Liver (tissue), 9 donors: ENCODE measurements around the gene CRISPLD2. TPM values are rescaled to one million over a fixed set of nuclear protein-coding genes. Genes with fewer than 3 reads are reported as not detected.

Experiments used
- DNase-seq: peaks from one replicate; pipeline ENCODE4 v3.0.0-alpha.2; 2017; ENCODE audit warnings: low spot score
- H3K27ac ChIP-seq, 2 donors: one replicate each; pipeline ENCODE4 v1.7.0; 2013; ENCODE audit warnings: inconsistent platforms in 2 of 2, low read length in 2 of 2, control low read depth in 1 of 2, low read depth in 1 of 2, mild to moderate bottlenecking in 1 of 2
- H3K27me3 ChIP-seq, 4 donors: one replicate each; pipeline versions ENCODE4 v1.6.1 to v1.7.0; 2013; ENCODE audit warnings: low read length in 3 of 4, inconsistent platforms in 1 of 4, mild to moderate bottlenecking in 1 of 4, moderate library complexity in 1 of 4; ENCODE audit not compliant: control insufficient read depth in 4 of 4, insufficient read depth in 4 of 4
- H3K36me3 ChIP-seq, 4 donors: one replicate each; pipeline versions ENCODE4 v1.6.1 to v1.7.0; 2013; ENCODE audit warnings: low read length in 3 of 4, mild to moderate bottlenecking in 3 of 4, low read depth in 1 of 4, moderate library complexity in 1 of 4; ENCODE audit not compliant: control insufficient read depth in 4 of 4, insufficient read depth in 3 of 4
- H3K4me1 ChIP-seq, 4 donors: one replicate each; pipeline versions ENCODE4 v1.6.1 to v1.7.0; 2013; ENCODE audit warnings: low read length in 3 of 4, mild to moderate bottlenecking in 3 of 4, moderate library complexity in 1 of 4; ENCODE audit not compliant: control insufficient read depth in 4 of 4, insufficient read depth in 4 of 4
- H3K4me3 ChIP-seq, 3 donors: one replicate each; pipeline versions ENCODE4 v1.6.1 to v1.7.0; 2013; ENCODE audit warnings: low read length in 3 of 3, control low read depth in 1 of 3, low read depth in 1 of 3, mild to moderate bottlenecking in 1 of 3
- H3K9ac ChIP-seq, 2 donors: one replicate each; pipeline ENCODE4 v1.7.0; 2013; ENCODE audit warnings: low read length in 2 of 2, mild to moderate bottlenecking in 2 of 2, moderate library complexity in 2 of 2, control low read depth in 1 of 2, low read depth in 1 of 2
- H3K9me3 ChIP-seq, 4 donors: one replicate each; pipeline versions ENCODE4 v1.6.1 to v1.7.0; 2013; ENCODE audit warnings: low read length in 3 of 4; ENCODE audit not compliant: control insufficient read depth in 4 of 4
- ATF3 ChIP-seq: IDR thresholded peaks from 2 replicates; pipeline ENCODE4 v1.6.1; 2016; ENCODE audit warnings: antibody characterized with exemption
- CTCF ChIP-seq: fragments of 150-350 bp; IDR thresholded peaks from 2 replicates; pipeline ENCODE4 v1.5.1; 2017; ENCODE audit warnings: improper control_type of control experiment, low read depth, low read length; ENCODE audit not compliant: missing input control
- EGR1 ChIP-seq, 2 donors: IDR thresholded peaks; 2 replicates each; pipeline ENCODE4 v1.6.1; 2016 to 2018; ENCODE audit warnings: antibody characterized with exemption in 2 of 2, low read depth in 2 of 2
- FOXA1 ChIP-seq: IDR thresholded peaks from 2 replicates; pipeline ENCODE4 v1.6.1; 2016; ENCODE audit warnings: antibody characterized with exemption
- HNF4A ChIP-seq, 2 donors: conservative IDR thresholded peaks; 2 replicates each; pipeline ENCODE4 v1.6.1; 2016; ENCODE audit warnings: antibody characterized with exemption in 2 of 2, mild to moderate bottlenecking in 2 of 2
- MAX ChIP-seq: IDR thresholded peaks from 2 replicates; pipeline ENCODE4 v1.6.1; 2016; ENCODE audit warnings: antibody characterized with exemption
- NR2F2 ChIP-seq: IDR thresholded peaks from 2 replicates; pipeline ENCODE4 v1.6.1; 2016; ENCODE audit warnings: antibody characterized with exemption
- RXRA ChIP-seq, 2 donors: IDR thresholded peaks; 2 replicates each; pipeline ENCODE4 v1.6.1; 2017 to 2018; ENCODE audit warnings: antibody characterized with exemption in 2 of 2, mild to moderate bottlenecking in 1 of 2
- SP1 ChIP-seq: IDR thresholded peaks from 2 replicates; pipeline ENCODE4 v1.6.1; 2018; ENCODE audit warnings: antibody characterized with exemption, mild to moderate bottlenecking
- TAF1 ChIP-seq: conservative IDR thresholded peaks from 2 replicates; pipeline ENCODE4 v1.6.1; 2016; ENCODE audit warnings: antibody characterized with exemption, mild to moderate bottlenecking
- YY1 ChIP-seq: IDR thresholded peaks from 2 replicates; pipeline ENCODE4 v1.6.1; 2016; ENCODE audit warnings: antibody characterized with exemption, mild to moderate bottlenecking
- WGBS: extraction: QIAGEN DNeasy Blood & Tissue Kit; methylation state at CpG from one replicate; pipeline ENCODE4 v1.1.7; 2013; 5-methylcytosine and 5-hydroxymethylcytosine counted together
- polyA plus RNA-seq, 2 donors: library from polyadenylated mRNA; stranded (reverse) in 1 of 2; unstranded in 1 of 2; fragments of 200-250 nt in 1 of 2; fragments of >200 nt in 1 of 2; fragmentation: Nextera tagmentation in 1 of 2; extraction: Ambion mirVana in 1 of 2; gene quantifications; one replicate each; pipeline versions ENCODE4 v1.2.1 to v1.2.3, GENCODE V29; 2013 to 2015
- total RNA-seq, 2 donors: library from RNA; depleted of rRNA; stranded (reverse); fragments of >200 nt; gene quantifications; one replicate each; pipeline ENCODE4 v1.2.3, GENCODE V29; 2014
- donor health status: healthy.
- donor health status: healthy.
- donor health status: healthy.
- donor health status: healthy.
- donor health status: healthy.

The CRISPLD2 gene
- total and polyA plus RNA-seq, 4 donors, result 2.6 to 14.8 (median 4.1) TPM

GRCh38 chr16:84827131-84827574, 7.4 kb downstream of the CRISPLD2 start:
- Histone ChIP-seq H3K4me3 (no peak overlapping the region), H3K36me3 (no peaks in the 10 kb centered on the region), H3K9me3 (no peaks in the 10 kb centered on the region), H3K27me3 (peaks cover 0 to 3% (median 0%) of the 10 kb centered on the region in 4 donors), H3K9ac (no peak overlapping the region), H3K4me1 (no peaks in the 10 kb centered on the region), H3K27ac (peak overlapping the region; percentile 31 to 33)
- DNase-seq, result no peak
- WGBS, result 75% methylated on average over 16 of the region's 16 CpGs
- TF ChIP-seq RXRA (IDR thresholded peaks at IDR 0.05) (peak; percentile 11 to 25), MAX (no peak), ATF3 (no peak), HNF4A (conservative IDR thresholded peaks at IDR 0.05) (no peak), FOXA1 (no peak), NR2F2 (peak; percentile 67), TAF1 (no peak)

GRCh38 chr16:84827897-84828296, 8.1 kb downstream of the CRISPLD2 start:
- Histone ChIP-seq H3K4me3 (no peak overlapping the region), H3K9ac (no peak overlapping the region), H3K27ac (peak overlapping the region in 1 of 2 donors; percentile 2), H3K27me3 (peaks cover 0 to 3% (median 0%) of the 10 kb centered on the region in 4 donors), H3K36me3 (no peaks in the 10 kb centered on the region), H3K9me3 (no peaks in the 10 kb centered on the region), H3K4me1 (peaks cover 0 to 6% (median 2%) of the 10 kb centered on the region in 4 donors)
- DNase-seq, result no peak
- TF ChIP-seq SP1, result no peak
- TF ChIP-seq CTCF, result no peak
- 63% methylated on average over 15 of the region's 15 CpGs for WGBS

- no peak for TF ChIP-seq YY1
- TF ChIP-seq EGR1 (IDR thresholded peaks at IDR 0.05; ENCODE audit: low read depth in 2 of 2), result no peak
- TF ChIP-seq HNF4A (conservative IDR thresholded peaks at IDR 0.05), result no peak
- no peak for TF ChIP-seq RXRA (IDR thresholded peaks at IDR 0.05)
- H3K27me3 ChIP-seq, result peaks cover 0 to 2% (median 0%) of the 10 kb centered on the region in 4 donors
- no peak for DNase-seq
These were observed 8.5 kb downstream of the CRISPLD2 start for GRCh38 chr16:84828322-84828721.

More at GRCh38 chr16:84828322-84828721, 8.5 kb downstream of the CRISPLD2 start:
- Histone ChIP-seq H3K36me3 (no peaks in the 10 kb centered on the region), H3K27ac (peak overlapping the region in 1 of 2 donors; percentile 2), H3K4me1 (peaks cover 0 to 11% (median 5%) of the 10 kb centered on the region in 4 donors), H3K9ac (no peak overlapping the region), H3K9me3 (no peaks in the 10 kb centered on the region), H3K4me3 (no peak overlapping the region)
- 75% methylated on average over 5 of the region's 5 CpGs for WGBS
